SK-N-SH (cell line): ENCODE data around the gene KMT2C.
A peak's percentile ranks its signal among the peaks of the same experiment; 100 is the strongest.

ENCODE experiments used
- CTCF ChIP-seq: fragments of 200-600 bp; sonication (generic); IDR thresholded peaks from 2 replicates; pipeline ENCODE4 v1.6.1; 2017; ENCODE audit warnings: antibody characterized with exemption, mild to moderate bottlenecking, moderate library complexity
- JUND ChIP-seq: IDR thresholded peaks from 2 replicates; pipeline ENCODE4 v1.4.0; 2012

- TF ChIP-seq JUND (peak; percentile 71; the same call in 1 of the 2 replicates), CTCF (no peak)
Measured at GRCh38 chr7:152436111-152436930, 518 bp upstream of the KMT2C start.
